T-helper 2 cell treated with Interferon-gamma antibody and Interleukin-4, amounts not matched to agents 100 ng/mL and 5 ng/mL, for 36 hours (primary cell): ENCODE data around the gene GPLD1. TPM values are rescaled to one million over a fixed set of nuclear protein-coding genes. Genes with fewer than 3 reads are reported as not detected.
"Not testable (repeated sequence)": the region's sequence is repeated elsewhere in the genome, so short reads cannot be mapped to it uniquely, and the experiment has no call there.

Experiments used
- intact Hi-C: fragments of 100-400 bp; cut with micrococcal nuclease; formaldehyde crosslinking; loops from one replicate; pipeline ENCODE4 v1.15.1; 2023
- total RNA-seq: library from RNA; stranded (reverse); gene quantifications from 2 replicates; pipeline ENCODE4 v1.2.3, GENCODE V29; 2022

The GPLD1 gene
- total RNA-seq, 1 donor from 2014 or later, result 0.27 TPM

GRCh38 chr6:24419526-24419925 is 69.9 kb downstream of the GPLD1 start:
- intact Hi-C loops, result no loop called here

GRCh38 chr6:24415753-24416152 is 73.6 kb downstream of the GPLD1 start:
- intact Hi-C loops, result no loop called here

- intact Hi-C loops, result not testable (repeated sequence)
Observed at GRCh38 chr6:24414531-24414930, 74.8 kb downstream of the GPLD1 start.

GRCh38 chr6:24412294-24412693 is 77.1 kb downstream of the GPLD1 start:
- intact Hi-C loops, result no loop called here

GRCh38 chr6:24410622-24411021 is 78.8 kb downstream of the GPLD1 start:
- intact Hi-C loops, result no loop called here

- intact Hi-C loops, result no loop called here
Observed at GRCh38 chr6:24408719-24409410, 80.5 kb downstream of the GPLD1 start.

GRCh38 chr6:24405262-24405661 is 84.1 kb downstream of the GPLD1 start:
- intact Hi-C loops, result no loop called here

GRCh38 chr6:24403501-24403824 is 85.9 kb downstream of the GPLD1 start:
- intact Hi-C loops, result loop anchor here (5.0 kb wide), 1 partner anchor 41 kb away; no protein-coding TSS in a partner anchor

- intact Hi-C loops, result loop anchor here (5.0 kb wide), 1 partner anchor 41 kb away; no protein-coding TSS in a partner anchor
Observed at GRCh38 chr6:24402697-24403500, 86.5 kb downstream of the GPLD1 start, which contains the start of gene MRS2. Gene MRS2 (plus strand): TSS chr6:24402936. CDS start chr6:24403047, 111 bp downstream.

GRCh38 chr6:24401458-24401857 is 87.9 kb downstream of the GPLD1 start:
- intact Hi-C loops, result loop anchor here (5.0 kb wide), 1 partner anchor 39 kb away; no protein-coding TSS in a partner anchor

- intact Hi-C loops, result loop anchor here (5.0 kb wide), 1 partner anchor 38 kb away; no protein-coding TSS in a partner anchor
Observed at GRCh38 chr6:24400045-24401039, 89.0 kb downstream of the GPLD1 start.

GRCh38 chr6:24397631-24398030 is 91.7 kb downstream of the GPLD1 start:
- intact Hi-C loops, result no loop called here

- intact Hi-C loops, result no loop called here
Observed at GRCh38 chr6:24396824-24397223, 92.6 kb downstream of the GPLD1 start.

- intact Hi-C loops, result no loop called here
Observed at GRCh38 chr6:24394780-24395437, 94.5 kb downstream of the GPLD1 start.

- intact Hi-C loops, result no loop called here
Observed at GRCh38 chr6:24394061-24394779, 95.2 kb downstream of the GPLD1 start.

GRCh38 chr6:24391756-24392405 is 97.5 kb downstream of the GPLD1 start:
- intact Hi-C loops, result no loop called here

GRCh38 chr6:24391208-24391607 is 98.2 kb downstream of the GPLD1 start:
- intact Hi-C loops, result no loop called here

GRCh38 chr6:24387818-24388217 is 101.6 kb downstream of the GPLD1 start:
- intact Hi-C loops, result no loop called here

- intact Hi-C loops, result no loop called here
Observed at GRCh38 chr6:24385536-24386269, 103.7 kb downstream of the GPLD1 start.
